Measurements from ENCODE around the gene NGEF.

GRCh38 chr2:233049194-233049761 lies 36.2 kb upstream of the NGEF start:
- no peak for TF ChIP-seq EZH2phosphoT487 (IDR thresholded peaks at IDR 0.05; ENCODE audit: borderline replicate concordance, low read length)
- TF ChIP-seq EZH2 (IDR thresholded peaks at IDR 0.05; ENCODE audit: low read length, unreplicated experiment), result no peak
- no peak for TF ChIP-seq CTCF (conservative IDR thresholded peaks at IDR 0.05; ENCODE audit: low read depth, low read length)
